NB4 (cell line): ENCODE results near the gene CHMP3.
A peak's percentile ranks its signal among the peaks of the same experiment; 100 is the strongest.

Experiments used
- DNase-seq: peaks from one replicate; pipeline ENCODE4 v3.0.0; 2010; ENCODE audit warnings: low read depth
- H3K4me3 ChIP-seq: one replicate; pipeline ENCODE4 v1.5.1; 2011; ENCODE audit warnings: mild to moderate bottlenecking, low read depth, low read length, moderate library complexity
- MYC ChIP-seq: IDR thresholded peaks from 2 replicates; pipeline ENCODE4 v1.6.1; 2011; ENCODE audit warnings: low read depth, low read length
- POLR2A ChIP-seq: IDR thresholded peaks from 2 replicates; pipeline ENCODE4 v1.6.1; 2011; ENCODE audit warnings: mild to moderate bottlenecking; ENCODE audit not compliant: insufficient read length; ENCODE audit errors: extremely low read depth
- TF ChIP-seq, protein P1 (sequence below): IDR thresholded peaks from 2 replicates; pipeline ENCODE4 v1.6.1; 2011; ENCODE audit warnings: low read depth, low read length
- TF ChIP-seq, protein P2 (sequence below): IDR thresholded peaks from one replicate; pipeline ENCODE4 v1.5.1; 2012; ENCODE audit warnings: low read depth, low read length

Gene CHMP3

DNA sequence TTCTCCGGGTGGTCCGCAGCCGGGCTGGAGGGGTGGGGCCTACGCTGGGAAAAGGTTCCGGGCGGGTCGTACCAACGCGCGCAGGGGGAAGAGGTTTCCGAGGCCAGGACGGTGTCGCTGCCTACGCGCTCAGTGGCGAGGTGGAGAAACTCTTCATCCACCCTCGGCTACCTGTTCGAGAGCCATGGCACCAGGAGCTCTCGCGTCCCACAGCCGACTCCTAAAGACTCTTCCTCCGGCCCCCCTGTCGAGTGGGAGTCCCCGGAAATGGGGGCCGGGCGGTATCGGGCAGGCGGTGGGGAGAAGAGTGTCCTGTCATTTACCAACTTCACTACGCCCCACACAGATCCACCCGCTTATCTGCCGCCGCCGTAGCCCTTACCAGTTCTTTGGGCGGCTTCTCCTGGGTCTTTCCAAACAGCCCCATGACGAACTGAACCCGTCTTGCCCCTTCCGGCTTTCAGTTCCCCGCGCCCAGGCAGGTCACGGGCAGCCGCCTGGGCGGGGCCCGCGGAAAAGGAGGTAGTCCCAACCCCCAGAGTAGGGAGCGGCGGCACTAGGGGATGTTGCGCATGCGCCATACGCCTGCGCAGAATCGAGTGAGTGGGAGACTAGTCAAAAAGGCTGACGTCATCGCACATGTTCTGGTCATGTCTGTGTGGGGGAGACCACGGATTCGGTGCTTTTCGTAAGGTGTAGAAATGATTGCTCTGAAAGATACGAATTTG lies at the start of gene CHMP3:
CHMP3 (minus strand) TSS at position 522 of the 728 bp plus-strand sequence; CDS start at position 427, 95 bp downstream.
- DNase-seq, result peak; percentile 97
- TF ChIP-seq, protein P1, sequence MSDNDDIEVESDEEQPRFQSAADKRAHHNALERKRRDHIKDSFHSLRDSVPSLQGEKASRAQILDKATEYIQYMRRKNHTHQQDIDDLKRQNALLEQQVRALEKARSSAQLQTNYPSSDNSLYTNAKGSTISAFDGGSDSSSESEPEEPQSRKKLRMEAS, result peak; percentile 97
- TF ChIP-seq MYC (peak; percentile 88), POLR2A (peak; percentile 56)
- TF ChIP-seq, protein P2, sequence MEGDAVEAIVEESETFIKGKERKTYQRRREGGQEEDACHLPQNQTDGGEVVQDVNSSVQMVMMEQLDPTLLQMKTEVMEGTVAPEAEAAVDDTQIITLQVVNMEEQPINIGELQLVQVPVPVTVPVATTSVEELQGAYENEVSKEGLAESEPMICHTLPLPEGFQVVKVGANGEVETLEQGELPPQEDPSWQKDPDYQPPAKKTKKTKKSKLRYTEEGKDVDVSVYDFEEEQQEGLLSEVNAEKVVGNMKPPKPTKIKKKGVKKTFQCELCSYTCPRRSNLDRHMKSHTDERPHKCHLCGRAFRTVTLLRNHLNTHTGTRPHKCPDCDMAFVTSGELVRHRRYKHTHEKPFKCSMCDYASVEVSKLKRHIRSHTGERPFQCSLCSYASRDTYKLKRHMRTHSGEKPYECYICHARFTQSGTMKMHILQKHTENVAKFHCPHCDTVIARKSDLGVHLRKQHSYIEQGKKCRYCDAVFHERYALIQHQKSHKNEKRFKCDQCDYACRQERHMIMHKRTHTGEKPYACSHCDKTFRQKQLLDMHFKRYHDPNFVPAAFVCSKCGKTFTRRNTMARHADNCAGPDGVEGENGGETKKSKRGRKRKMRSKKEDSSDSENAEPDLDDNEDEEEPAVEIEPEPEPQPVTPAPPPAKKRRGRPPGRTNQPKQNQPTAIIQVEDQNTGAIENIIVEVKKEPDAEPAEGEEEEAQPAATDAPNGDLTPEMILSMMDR, result no peak
- H3K4me3 ChIP-seq, result peak within 1 kb of the TSS; percentile 93

DNA sequence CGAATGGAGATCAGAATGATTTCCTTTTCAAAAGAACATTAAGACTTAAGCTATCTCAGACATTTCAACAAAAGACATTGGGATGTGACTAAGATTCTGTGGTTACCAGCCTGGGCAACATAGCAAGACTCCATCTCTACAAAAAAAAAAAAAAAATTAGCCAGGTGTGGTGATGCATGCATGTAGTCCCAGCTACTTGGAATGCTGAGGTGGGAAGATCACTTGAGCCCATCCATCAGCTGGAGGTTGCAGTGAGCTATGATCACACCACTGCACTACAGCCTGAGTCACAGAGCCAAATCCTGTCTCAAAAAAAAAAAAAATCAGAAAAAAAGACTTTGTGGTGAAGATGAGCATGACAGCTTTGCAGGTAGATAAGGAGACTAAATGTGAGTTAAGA lies 47.6 kb upstream of the CHMP3 start:
- TF ChIP-seq, protein P2, result no peak
- TF ChIP-seq, protein P1, result no peak
- no peak for DNase-seq
- H3K4me3 ChIP-seq, result no peak overlapping the region

DNA sequence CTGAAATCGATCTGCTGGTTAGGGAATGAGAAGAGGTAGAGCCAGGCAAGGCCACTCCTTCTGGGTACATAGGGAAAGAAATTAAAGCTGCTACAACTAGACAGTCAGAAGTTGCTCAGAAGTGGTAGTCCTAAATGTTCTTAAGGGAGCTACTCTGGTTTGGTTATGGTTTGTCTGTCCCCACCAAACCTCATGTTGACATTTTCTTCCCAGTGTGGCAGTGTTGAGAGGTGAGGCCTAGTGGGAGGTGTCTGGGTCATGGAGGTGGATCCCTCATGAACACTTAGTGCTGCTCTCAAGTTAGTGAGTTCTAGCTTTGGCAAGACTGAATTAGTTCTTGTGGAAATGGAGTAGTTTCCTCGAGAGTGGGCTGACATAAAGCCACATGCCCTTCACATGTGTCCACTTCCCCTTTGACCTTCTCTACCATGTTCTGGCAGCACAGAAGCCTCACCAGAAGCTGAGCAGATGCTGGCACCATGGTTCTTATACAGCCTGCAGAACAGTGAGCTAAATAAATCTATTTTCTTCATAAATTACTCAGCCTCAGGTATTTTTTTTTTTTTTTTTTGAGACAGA lies 45.7 kb upstream of the CHMP3 start:
- TF ChIP-seq MYC, result no peak
- TF ChIP-seq POLR2A, result no peak
- TF ChIP-seq, protein P2, result no peak
- no peak for DNase-seq
- no peak overlapping the region for H3K4me3 ChIP-seq

DNA sequence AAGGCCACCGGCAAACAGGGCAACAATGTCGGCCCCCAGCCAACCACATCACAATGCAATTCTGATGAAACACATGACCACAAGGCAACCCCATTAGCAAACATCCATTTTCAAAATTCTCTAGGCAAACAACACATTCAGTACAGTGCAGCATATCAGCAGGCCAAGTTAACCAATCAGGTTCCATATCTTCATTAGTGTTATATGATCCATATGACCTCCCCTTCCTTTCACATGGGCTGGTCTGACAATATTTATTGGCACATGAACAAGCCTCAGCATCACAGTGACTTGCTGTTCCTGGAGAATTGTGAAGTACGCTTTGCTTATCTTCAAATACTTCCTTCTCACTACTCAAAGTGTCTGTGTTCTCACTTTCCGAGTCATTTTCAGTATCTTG lies 40.7 kb upstream of the CHMP3 start:
- TF ChIP-seq, protein P2, result no peak
- TF ChIP-seq POLR2A (no peak), MYC (no peak)
- TF ChIP-seq, protein P1, result no peak
- no peak overlapping the region for H3K4me3 ChIP-seq
- peak; percentile 25 for DNase-seq

- TF ChIP-seq POLR2A, result no peak
- TF ChIP-seq, protein P1, result no peak
- TF ChIP-seq MYC, result no peak
- TF ChIP-seq, protein P2, result no peak
- DNase-seq, result no peak
Observed at GRCh38 chr2:86598966-86599365, 35.7 kb upstream of the CHMP3 start.

More at GRCh38 chr2:86598966-86599365, 35.7 kb upstream of the CHMP3 start:
- no peak overlapping the region for H3K4me3 ChIP-seq
